ENCODE results near the gene XXYLT1.

XXYLT1 gene

GRCh38 chr3:195036974-195037373 lies 234.0 kb downstream of the XXYLT1 start:
- DNase-seq, result no peak

- no peak for DNase-seq
These were observed 234.4 kb downstream of the XXYLT1 start for GRCh38 chr3:195036574-195036973.

DNA sequence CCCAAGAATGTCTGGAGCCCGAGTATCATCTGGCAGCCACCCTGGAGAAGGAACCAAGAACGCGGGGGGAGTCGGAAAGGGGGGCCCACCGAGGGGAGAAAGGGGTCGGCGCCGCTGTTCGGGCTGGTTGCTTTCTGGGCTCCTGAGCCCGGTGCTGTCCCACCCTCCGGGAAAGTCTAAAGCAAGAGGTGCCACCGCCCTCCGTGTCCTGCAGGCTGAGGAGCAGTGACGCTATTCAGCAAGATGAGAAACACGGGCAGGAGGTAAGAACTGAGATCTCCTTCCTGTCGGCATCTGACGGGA lies 234.8 kb downstream of the XXYLT1 start:
- no peak for DNase-seq

DNA sequence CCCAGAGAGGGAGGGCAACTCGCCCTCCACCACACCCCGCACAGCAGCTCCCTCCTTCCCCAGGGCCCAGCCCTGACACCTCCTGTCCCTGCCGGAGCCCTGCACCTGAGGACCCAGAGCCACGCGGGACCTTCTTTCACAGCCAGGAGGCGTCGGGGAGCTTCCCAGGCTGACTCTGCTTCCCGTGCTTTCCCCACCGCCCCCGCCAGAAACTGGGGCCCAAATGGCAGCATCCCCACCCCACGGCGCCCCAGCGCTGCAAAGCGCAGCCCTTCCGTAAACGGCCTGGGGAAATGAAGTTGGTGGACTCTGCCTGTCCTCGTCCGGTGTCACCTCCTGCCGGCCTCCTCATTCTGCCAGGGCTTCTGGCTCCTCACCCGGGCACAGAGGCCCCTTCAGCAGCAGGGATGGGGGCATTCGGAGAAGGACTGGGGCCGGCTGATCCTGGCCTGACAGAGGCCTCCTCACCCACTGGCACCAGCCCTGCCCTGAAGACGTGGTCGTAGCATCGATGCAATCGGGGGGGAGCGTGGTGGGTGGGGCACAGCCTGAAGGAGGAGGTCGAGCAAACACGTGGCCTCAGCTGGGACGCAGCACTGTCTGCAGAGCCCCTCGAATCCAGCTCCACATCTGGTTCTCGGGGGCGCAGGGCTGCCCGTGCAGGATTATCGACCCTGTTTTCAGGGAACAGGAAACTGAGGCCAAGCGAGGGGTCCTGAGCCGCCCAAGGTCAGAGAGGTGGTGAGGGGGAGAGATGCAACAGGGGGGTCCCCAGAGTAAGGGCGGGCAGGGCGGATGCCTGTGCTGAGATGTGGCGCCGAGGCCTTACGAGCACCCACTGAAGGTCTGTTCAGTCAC lies 235.4 kb downstream of the XXYLT1 start:
- DNase-seq, result no peak

DNA sequence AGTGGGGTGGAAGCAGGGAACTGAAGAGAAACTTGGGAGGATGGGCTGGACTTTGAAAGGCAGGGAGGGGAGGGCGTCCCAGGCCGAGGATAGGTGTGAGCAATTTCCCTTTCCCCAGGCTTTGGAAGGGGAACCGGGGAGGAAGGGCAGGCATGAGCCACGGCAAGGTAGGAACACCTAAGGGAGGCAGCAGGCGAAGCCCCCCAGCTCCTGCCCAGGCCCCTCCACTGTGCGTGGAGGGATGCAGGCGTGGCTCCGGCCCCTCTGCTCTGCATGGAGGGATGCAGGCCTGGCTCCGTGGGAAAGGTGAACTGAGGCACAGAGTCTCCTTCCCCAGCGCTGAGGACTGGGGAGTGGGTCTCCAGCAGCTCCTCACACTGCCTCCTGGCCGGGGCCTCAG lies 236.4 kb downstream of the XXYLT1 start:
- no peak for DNase-seq

GRCh38 chr3:195034101-195034500 lies 236.9 kb downstream of the XXYLT1 start:
- DNase-seq, result no peak

- DNase-seq, result no peak
These were observed 237.3 kb downstream of the XXYLT1 start for GRCh38 chr3:195033531-195034091.

DNA sequence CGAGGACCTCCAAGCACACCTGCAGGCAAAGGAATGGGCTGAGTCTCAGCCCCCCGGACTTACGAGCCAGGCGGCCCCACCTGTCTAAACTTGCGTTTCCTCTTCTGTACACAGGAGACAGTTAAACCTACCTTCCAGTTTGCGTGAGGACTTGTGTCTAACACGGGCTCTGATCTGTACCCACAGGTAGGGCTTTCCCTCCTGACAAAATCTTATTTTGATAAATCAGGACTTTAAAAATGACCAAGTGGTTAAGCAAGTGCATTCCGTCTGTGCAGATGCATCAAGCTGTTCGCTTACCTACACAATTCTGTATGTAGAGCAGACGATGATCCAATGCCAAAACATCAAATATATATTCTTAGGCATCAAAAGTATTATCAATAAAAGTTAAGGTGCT lies 238.0 kb downstream of the XXYLT1 start:
- no peak for DNase-seq

DNA sequence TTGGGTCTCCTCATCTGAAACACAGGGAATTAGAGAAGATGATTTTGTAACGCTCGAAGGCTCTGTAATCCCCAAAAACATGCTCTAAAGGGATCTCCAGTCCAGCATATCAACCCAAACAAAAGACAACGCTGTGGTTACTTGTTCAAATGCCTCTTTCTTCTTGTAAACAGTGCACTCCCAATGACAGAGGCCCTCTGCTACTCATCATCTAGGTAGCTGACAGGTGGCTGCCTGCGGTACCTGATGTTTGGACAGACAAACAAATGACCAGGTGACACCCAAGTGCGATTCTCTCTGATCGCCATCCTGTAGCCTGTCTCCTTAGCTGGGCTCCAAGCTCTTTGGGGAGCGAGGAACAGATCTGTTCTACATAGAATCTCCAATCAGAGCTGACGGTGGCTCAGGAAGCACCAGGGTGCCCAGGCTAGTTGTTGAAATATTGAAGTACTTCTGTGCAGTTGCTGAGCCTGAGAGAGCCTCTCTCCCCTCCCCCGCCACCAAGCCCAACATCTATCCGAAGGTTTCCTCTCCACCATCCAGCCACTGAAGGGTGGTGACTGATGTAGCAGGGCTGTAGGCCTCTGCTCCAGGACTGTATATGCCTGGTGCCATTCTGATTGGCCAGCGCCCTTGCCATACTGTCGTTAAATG lies 238.7 kb downstream of the XXYLT1 start:
- DNase-seq, result no peak

DNA sequence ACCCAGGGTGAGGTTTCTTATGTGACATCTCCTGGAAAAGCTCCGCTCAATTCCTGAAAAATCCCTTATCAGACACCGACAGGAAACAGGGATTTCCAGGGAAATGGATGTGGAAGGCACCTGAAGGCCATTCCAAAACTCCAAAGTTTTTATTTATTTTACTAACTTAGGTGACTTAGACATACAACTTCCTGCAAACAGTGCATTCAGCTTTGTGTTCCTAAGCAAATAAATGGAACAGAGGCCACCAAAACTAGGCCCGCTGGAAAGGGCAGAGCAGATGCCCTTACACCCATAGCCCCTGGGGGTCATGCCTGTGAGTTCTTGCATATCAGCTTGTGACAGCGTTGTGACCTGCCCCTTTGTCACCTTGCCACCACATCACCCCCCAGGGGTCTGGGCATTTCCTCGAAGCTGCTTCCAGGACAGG lies 239.4 kb downstream of the XXYLT1 start:
- DNase-seq, result no peak

- no peak for DNase-seq
These were observed 240.1 kb downstream of the XXYLT1 start for GRCh38 chr3:195030791-195031321.

GRCh38 chr3:195028877-195029606 lies 241.9 kb downstream of the XXYLT1 start:
- no peak for DNase-seq

DNA sequence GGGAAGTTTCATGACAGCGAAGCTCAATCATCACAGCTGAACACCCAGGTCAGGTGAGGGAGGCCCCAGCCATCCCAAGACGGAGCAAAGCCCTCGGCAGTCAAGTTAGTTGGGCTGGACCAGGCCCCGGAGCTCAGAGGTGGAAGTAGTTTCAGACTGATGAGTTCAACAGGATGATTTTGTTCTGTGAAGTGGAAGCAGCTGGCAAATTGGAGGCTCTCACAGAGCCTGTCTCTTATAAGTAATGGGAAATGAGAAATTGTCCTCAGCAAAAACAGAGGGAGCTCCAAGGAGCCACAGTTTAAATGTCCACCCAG lies 245.1 kb downstream of the XXYLT1 start:
- no peak for DNase-seq

DNA sequence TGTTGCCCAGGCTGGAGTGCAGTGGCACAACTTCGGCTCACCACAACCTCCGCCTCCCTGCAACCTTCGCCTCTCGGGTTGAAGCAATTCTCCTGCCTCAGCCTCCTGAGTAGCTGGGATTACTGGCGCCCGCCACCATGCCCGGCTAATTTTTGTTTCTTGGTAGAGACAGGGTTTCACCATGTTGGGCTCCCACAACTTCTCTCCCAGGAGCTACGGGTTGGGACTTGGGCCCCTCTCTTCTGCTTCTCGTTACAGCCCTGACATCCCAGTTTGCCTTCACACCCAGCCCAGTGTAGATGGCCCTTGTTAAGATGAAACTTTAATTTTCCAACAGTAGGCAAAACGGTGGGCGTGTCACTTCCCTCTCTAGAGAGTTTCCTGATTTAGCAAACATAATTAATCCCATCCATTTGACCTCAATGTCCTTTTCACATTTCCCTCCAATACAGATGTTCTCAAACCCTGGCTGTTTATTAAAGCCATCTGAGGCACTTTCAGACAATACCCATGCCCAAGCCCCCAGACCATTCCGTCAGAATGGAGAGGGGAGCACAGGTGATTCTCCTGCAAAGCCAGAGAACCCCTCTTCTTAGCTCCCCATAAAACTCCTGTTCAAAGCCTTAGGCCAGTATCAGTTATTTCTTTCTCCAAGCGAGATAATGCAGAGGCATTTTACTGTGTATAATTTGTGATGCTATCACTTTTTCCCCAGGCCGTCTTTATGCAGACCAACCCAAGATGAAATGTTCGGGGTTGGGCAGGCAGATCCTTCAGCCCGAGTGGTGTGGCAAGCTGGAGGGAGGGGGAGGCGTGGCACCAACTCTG lies 245.7 kb downstream of the XXYLT1 start:
- no peak for DNase-seq

GRCh38 chr3:195023989-195024388 lies 247.0 kb downstream of the XXYLT1 start:
- DNase-seq, result no peak

- no peak for DNase-seq
These were observed 247.4 kb downstream of the XXYLT1 start for GRCh38 chr3:195023576-195023975.

DNA sequence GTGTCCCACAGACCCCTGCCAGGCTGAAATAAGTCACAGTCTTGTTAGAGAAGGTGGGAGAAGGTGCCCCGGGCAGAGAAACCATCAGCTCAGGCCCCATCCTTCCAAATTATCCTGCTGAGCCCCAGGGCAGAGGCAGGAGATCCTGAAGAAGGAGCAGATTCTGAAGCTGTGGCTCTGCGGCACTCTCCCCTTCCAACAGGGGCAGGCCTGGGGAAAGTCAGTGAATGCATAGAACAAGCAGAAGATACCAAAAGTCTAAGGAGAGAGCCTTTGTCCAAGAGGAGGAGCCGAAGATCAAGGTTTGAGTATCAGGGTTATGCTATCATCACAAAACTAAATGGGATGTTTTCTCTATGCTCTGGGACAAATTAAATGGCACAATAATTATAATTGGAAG lies 249.3 kb downstream of the XXYLT1 start:
- no peak for DNase-seq

DNA sequence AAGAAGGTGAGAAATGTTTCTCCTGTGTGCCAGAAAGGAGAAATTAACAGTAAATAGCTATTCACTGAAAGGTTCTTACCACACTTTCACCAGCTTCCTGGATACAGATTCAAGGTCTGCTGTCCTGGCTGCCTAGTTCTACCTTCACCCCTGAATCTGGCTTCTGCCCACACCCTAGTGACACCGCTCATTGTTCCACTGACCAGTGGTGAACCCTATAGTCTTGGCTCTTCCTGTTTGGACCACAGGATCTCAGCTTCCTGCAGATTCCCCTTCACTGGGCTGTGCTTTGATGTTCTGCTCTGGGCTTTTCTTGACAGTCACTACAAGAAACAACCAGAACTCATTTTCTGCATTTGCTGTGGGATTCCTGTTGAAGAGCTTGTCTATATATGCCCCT lies 250.0 kb downstream of the XXYLT1 start:
- DNase-seq, result no peak

GRCh38 chr3:195020185-195020584 lies 250.8 kb downstream of the XXYLT1 start:
- no peak for DNase-seq

DNA sequence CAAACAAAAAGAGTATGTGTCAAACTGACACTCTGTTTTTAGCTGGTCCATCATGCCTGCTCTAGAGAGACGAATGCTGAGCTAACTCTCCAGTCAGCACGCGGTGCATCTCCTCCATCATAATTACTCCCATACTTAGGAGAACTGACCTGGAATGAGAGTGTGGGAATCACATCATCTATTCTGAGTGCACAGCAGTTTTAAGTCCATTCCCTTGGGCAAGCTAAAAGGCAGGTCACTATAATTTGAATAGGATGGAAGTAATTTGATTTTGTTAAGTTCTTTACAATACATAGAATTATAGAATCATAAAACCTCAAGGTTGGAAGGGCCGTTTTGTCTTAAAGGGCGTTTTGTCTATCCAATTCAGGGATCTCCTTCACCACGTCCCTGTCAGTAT lies 251.6 kb downstream of the XXYLT1 start:
- no peak for DNase-seq
